ENCODE results near the gene CD300LG.
"Not testable (repeated sequence)": the region's sequence is repeated elsewhere in the genome, so short reads cannot be mapped to it uniquely, and the experiment has no call there.

The CD300LG gene

DNA sequence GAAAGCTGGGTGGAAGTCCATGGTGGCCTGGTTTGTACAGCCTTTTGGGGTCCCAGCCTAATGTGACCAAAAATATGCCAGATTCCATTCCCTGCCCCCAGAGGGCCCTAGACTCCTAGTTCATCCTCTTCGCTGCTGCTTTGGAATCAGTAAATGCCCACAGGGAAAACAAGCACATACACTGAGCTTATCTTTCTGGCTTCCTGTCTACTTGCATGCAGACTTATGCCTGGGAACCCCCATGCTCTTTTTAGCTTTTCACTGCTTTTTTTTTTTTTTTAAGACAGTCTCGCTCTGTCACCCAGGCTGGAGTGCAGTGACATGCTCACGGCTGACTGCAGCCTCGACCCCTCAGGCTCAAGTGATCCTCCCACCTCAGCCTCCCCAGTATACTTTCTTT is 6.2 kb upstream of the CD300LG start:
- peak; percentile 27 for TF ChIP-seq CTCF (conservative IDR thresholded peaks at IDR 0.05; ENCODE audit: control insufficient read depth, insufficient read depth, low read depth, low read length)
- DNase-seq (ENCODE audit: low read depth) = no peak
- no peak overlapping the region for H3K4me3 ChIP-seq (ENCODE audit: control insufficient read depth, low read depth, low read length)

DNA sequence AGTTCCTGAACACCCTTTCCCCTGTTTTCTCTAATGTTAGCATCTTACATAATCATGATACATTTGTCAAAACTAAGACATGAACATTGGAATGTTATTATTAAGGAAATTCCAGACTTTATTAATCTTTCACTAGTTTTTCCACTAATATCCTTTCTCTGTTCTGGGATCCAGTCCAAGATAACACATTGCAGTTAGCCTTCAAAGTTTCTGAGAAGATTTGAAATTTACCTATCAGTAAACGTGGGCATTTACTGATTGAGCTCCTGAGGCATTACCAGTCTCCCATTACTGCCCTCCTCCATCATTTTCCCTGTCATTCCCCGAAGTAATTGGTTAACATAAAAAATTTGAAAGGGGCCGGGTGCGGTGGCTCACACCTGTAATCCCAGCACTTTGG is 5.7 kb upstream of the CD300LG start:
- no peak for TF ChIP-seq CTCF (conservative IDR thresholded peaks at IDR 0.05; ENCODE audit: control insufficient read depth, insufficient read depth, low read depth, low read length)
- no peak overlapping the region for H3K4me3 ChIP-seq (ENCODE audit: control insufficient read depth, low read depth, low read length)
- no peak for DNase-seq (ENCODE audit: low read depth)

GRCh38 chr17:43842091-43842974 is 4.6 kb upstream of the CD300LG start:
- DNase-seq (ENCODE audit: low read depth) = peak; percentile 35
- not testable (repeated sequence) for H3K4me3 ChIP-seq (ENCODE audit: control insufficient read depth, low read depth, low read length)

DNA sequence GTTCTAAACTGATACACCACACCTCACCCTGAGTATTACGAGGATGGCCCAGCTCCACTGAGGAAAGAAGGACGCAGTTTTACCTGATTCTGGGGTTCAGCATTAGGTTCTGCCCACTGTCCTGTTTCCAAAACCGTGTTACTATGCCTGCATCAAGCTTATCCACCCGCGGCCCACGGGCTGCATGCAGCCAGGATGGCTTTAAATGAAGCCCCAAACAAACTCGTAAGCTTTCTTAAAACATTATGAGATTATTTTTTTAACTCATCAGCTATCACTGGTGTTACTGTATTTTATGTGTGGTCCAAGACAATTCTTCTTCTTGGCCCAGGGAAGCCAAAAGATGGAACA is 4.0 kb upstream of the CD300LG start:
- no peak for DNase-seq (ENCODE audit: low read depth)
- H3K4me3 ChIP-seq (ENCODE audit: control insufficient read depth, low read depth, low read length) = no peak overlapping the region

GRCh38 chr17:43844241-43844640 is 2.7 kb upstream of the CD300LG start:
- no peak for TF ChIP-seq CTCF (conservative IDR thresholded peaks at IDR 0.05; ENCODE audit: control insufficient read depth, insufficient read depth, low read depth, low read length)
- no peak for DNase-seq (ENCODE audit: low read depth)
- no peak overlapping the region for H3K4me3 ChIP-seq (ENCODE audit: control insufficient read depth, low read depth, low read length)

More for the DNA sequence above, 4.0 kb upstream of the CD300LG start:
- no peak for TF ChIP-seq CTCF (conservative IDR thresholded peaks at IDR 0.05; ENCODE audit: control insufficient read depth, insufficient read depth, low read depth, low read length)

- H3K4me3 ChIP-seq (ENCODE audit: control insufficient read depth, low read depth, low read length) = no peak overlapping the region
- DNase-seq (ENCODE audit: low read depth) = no peak
- no peak for TF ChIP-seq CTCF (conservative IDR thresholded peaks at IDR 0.05; ENCODE audit: control insufficient read depth, insufficient read depth, low read depth, low read length)
Observed at GRCh38 chr17:43845766-43846165, 1.2 kb upstream of the CD300LG start.

- DNase-seq (ENCODE audit: low read depth) = peak; percentile 67
- no peak overlapping the region for H3K4me3 ChIP-seq (ENCODE audit: control insufficient read depth, low read depth, low read length)
- TF ChIP-seq CTCF (conservative IDR thresholded peaks at IDR 0.05; ENCODE audit: control insufficient read depth, insufficient read depth, low read depth, low read length) = peak; percentile 96
Observed at GRCh38 chr17:43846221-43846712, 709 bp upstream of the CD300LG start.

Measured in fibroblast of mammary gland (primary cell).